HCT116 (cell line): ENCODE data around the gene RAD18. TPM values are rescaled to one million over a fixed set of nuclear protein-coding genes. Genes with fewer than 3 reads are reported as not detected.

Experiments
- ATAC-seq: fragments of 200-7000 bp; cut with Tn5 transposase; 2 replicates; pipeline ENCODE4 v1.9.1; 2020; ENCODE audit warnings: mild to moderate bottlenecking, moderate library complexity
- BruUV-seq: library from RNA; stranded (reverse); fragments of 400-500 nt; replicated peaks from 2 replicates; lab custom pipeline; 2021; lab: Mats Ljungman, UMichigan
- CTCF ChIA-PET: fragments of 300-600 bp; sonication (Branson Sonifier 250); formaldehyde crosslinking; loops from one replicate; lab custom pipeline; 2021; ENCODE audit warnings: antibody characterized with exemption; lab: Charles Lee
- POLR2A ChIA-PET: fragments of 300-600, 350-600 bp; sonication (Branson Sonifier 250); formaldehyde crosslinking; loops from one replicate; lab custom pipeline; 2021; ENCODE audit warnings: antibody characterized with exemption; lab: Charles Lee
- RAD21 ChIA-PET, 2 experiments: fragments of 300-600 bp; sonication (Branson Sonifier 250); formaldehyde crosslinking; loops; one replicate each; lab custom pipeline; 2023; ENCODE audit warnings: low total read pairs in 2 of 2; ENCODE audit not compliant: uncharacterized antibody in 2 of 2, unreplicated experiment in 2 of 2, low non-redundant PET in 1 of 2; lab: Charles Lee
- DNase-seq: peaks from one replicate; pipeline ENCODE4 v3.0.0-alpha.2; 2010; ENCODE audit warnings: low read depth, low spot score
- H2AFZ ChIP-seq: fragments of 200-600 bp; shearing (Covaris generic), sonication (generic); 2 replicates; pipeline ENCODE4 v1.6.1; 2017; ENCODE audit warnings: low read depth, mixed run types, mixed read lengths, antibody characterized with exemption, low read length; ENCODE audit not compliant: poor library complexity, severe bottlenecking
- H3K27ac ChIP-seq: 2 replicates; pipeline ENCODE4 v1.5.1; 2012; ENCODE audit warnings: low read depth, low read length
- H3K27me3 ChIP-seq: fragments of 200-600 bp; sonication (generic); 2 replicates; pipeline ENCODE4 v1.6.1; 2016; ENCODE audit warnings: mixed run types, low read length, mixed read lengths; ENCODE audit not compliant: insufficient read depth
- H3K36me3 ChIP-seq, 2 experiments: fragments of 200-500 bp in 1 of 2; fragments of 200-600 bp in 1 of 2; sonication (Bioruptor generic) in 1 of 2; sonication (generic) in 1 of 2; 2 replicates each; pipeline versions ENCODE4 v1.5.1 to v1.6.1; 2014 to 2016; ENCODE audit warnings: low read length in 2 of 2, inconsistent platforms in 1 of 2, mixed read lengths in 1 of 2, mixed run types in 1 of 2; ENCODE audit not compliant: insufficient read depth in 2 of 2, control insufficient read depth in 1 of 2
- H3K4me1 ChIP-seq, 2 experiments: fragments of 200-600 bp in 1 of 2; sonication (generic) in 1 of 2; 2 replicates each; pipeline versions ENCODE4 v1.5.1 to v1.6.1; 2012 to 2017; ENCODE audit warnings: low read length in 2 of 2, inconsistent platforms in 1 of 2, mild to moderate bottlenecking in 1 of 2, mixed read lengths in 1 of 2, mixed run types in 1 of 2, moderate library complexity in 1 of 2; ENCODE audit not compliant: insufficient read depth in 2 of 2, control insufficient read depth in 1 of 2
- H3K4me2 ChIP-seq: fragments of 200-600 bp; sonication (generic); 2 replicates; pipeline ENCODE4 v1.6.1; 2017; ENCODE audit warnings: mixed run types, low read length, mixed read lengths
- H3K4me3 ChIP-seq, 2 experiments: fragments of 200-600 bp in 1 of 2; sonication (generic) in 1 of 2; replicated peaks in 1 of 2; 2 replicates each; pipeline ENCODE4 v1.5.1; 2011 to 2016; ENCODE audit warnings: low read length in 2 of 2, control low read depth in 1 of 2, low read depth in 1 of 2, mild to moderate bottlenecking in 1 of 2, mixed read lengths in 1 of 2, mixed run types in 1 of 2
- H3K79me2 ChIP-seq: fragments of 200-600 bp; sonication (generic); 2 replicates; pipeline ENCODE4 v1.6.1; 2017; ENCODE audit warnings: mild to moderate bottlenecking, mixed run types, low read length, moderate library complexity, mixed read lengths; ENCODE audit not compliant: insufficient read depth
- H3K9ac ChIP-seq: fragments of 200-600 bp; sonication (generic); 2 replicates; pipeline ENCODE4 v1.6.1; 2016; ENCODE audit warnings: low read length, mixed read lengths
- H3K9me2 ChIP-seq: fragments of 200-600 bp; sonication (generic), shearing (Covaris generic); 2 replicates; pipeline ENCODE4 v1.6.1; 2017; ENCODE audit warnings: mixed run types, mild to moderate bottlenecking, moderate library complexity; ENCODE audit not compliant: insufficient read depth
- H3K9me3 ChIP-seq, 2 experiments: fragments of 200-500 bp in 1 of 2; fragments of 200-600 bp in 1 of 2; sonication (Bioruptor generic) in 1 of 2; sonication (generic) in 1 of 2; 2 replicates each; pipeline ENCODE4 v1.6.1; 2014 to 2017; ENCODE audit warnings: low read length in 2 of 2, mixed read lengths in 2 of 2, inconsistent platforms in 1 of 2, low read depth in 1 of 2, mild to moderate bottlenecking in 1 of 2, mixed run types in 1 of 2, moderate library complexity in 1 of 2; ENCODE audit not compliant: control insufficient read depth in 1 of 2, insufficient read depth in 1 of 2
- H4K20me1 ChIP-seq: fragments of 200-600 bp; sonication (generic), shearing (Covaris generic); 2 replicates; pipeline ENCODE4 v1.6.1; 2017; ENCODE audit warnings: mixed run types, mild to moderate bottlenecking, moderate library complexity; ENCODE audit not compliant: insufficient read depth
- CBX3 ChIP-seq: IDR thresholded peaks from 2 replicates; pipeline ENCODE4 v1.6.1; 2012; ENCODE audit warnings: low read depth
- CEBPB ChIP-seq: IDR thresholded peaks from 2 replicates; pipeline ENCODE4 v1.6.1; 2012; ENCODE audit warnings: low read depth
- CTCF ChIP-seq, 3 experiments: fragments of 200-600 bp in 1 of 3; sonication (generic) in 1 of 3; IDR thresholded peaks in 2 of 3; conservative IDR thresholded peaks in 1 of 3; 2 replicates each; pipeline ENCODE4 v1.5.1; 2012 to 2017; ENCODE audit warnings: low read depth in 2 of 3, low read length in 2 of 3, antibody characterized with exemption in 1 of 3, borderline replicate concordance in 1 of 3, control low read depth in 1 of 3, mild to moderate bottlenecking in 1 of 3, mixed read lengths in 1 of 3, mixed run types in 1 of 3, moderate library complexity in 1 of 3; ENCODE audit not compliant: insufficient read depth in 1 of 3
- EZH2phosphoT487 ChIP-seq: fragments of 200-600 bp; IDR thresholded peaks from 2 replicates; pipeline ENCODE4 v1.6.1; 2018; ENCODE audit warnings: antibody characterized with exemption, borderline replicate concordance
- FOSL1 ChIP-seq: IDR thresholded peaks from 2 replicates; pipeline ENCODE4 v1.6.1; 2012; ENCODE audit warnings: low read depth
- POLR2A ChIP-seq: IDR thresholded peaks from 2 replicates; pipeline ENCODE4 v1.7.0; 2011; ENCODE audit warnings: borderline replicate concordance; ENCODE audit not compliant: insufficient read depth, insufficient read length; ENCODE audit errors: extremely low read depth
- POLR2AphosphoS5 ChIP-seq: IDR thresholded peaks from 2 replicates; pipeline ENCODE4 v1.6.1; 2011; ENCODE audit warnings: mild to moderate bottlenecking, low read depth, low read length, moderate library complexity
- RAD21 ChIP-seq: IDR thresholded peaks from 2 replicates; pipeline ENCODE4 v1.6.1; 2012; ENCODE audit warnings: low read depth, mild to moderate bottlenecking
- REST ChIP-seq: IDR thresholded peaks from 2 replicates; pipeline ENCODE4 v1.6.1; 2012; ENCODE audit warnings: low read depth
- SIN3A ChIP-seq: IDR thresholded peaks from 2 replicates; pipeline ENCODE4 v1.6.1; 2012; ENCODE audit warnings: low read depth
- SP1 ChIP-seq: IDR thresholded peaks from 2 replicates; pipeline ENCODE4 v1.6.1; 2012; ENCODE audit warnings: low read depth
- SRF ChIP-seq: IDR thresholded peaks from 2 replicates; pipeline ENCODE4 v1.6.1; 2012; ENCODE audit warnings: low read depth
- TCF7L2 ChIP-seq: IDR thresholded peaks from 2 replicates; pipeline ENCODE4 v1.7.0; 2011; ENCODE audit warnings: borderline replicate concordance, inconsistent platforms; ENCODE audit not compliant: insufficient read depth, insufficient read length; ENCODE audit errors: extremely low read depth
- YY1 ChIP-seq: IDR thresholded peaks from 2 replicates; pipeline ENCODE4 v1.6.1; 2011; ENCODE audit warnings: low read length, low read depth, moderate library complexity, mild to moderate bottlenecking; ENCODE audit not compliant: insufficient replicate concordance; ENCODE audit errors: extremely low read depth
- ZBTB33 ChIP-seq: IDR thresholded peaks from 2 replicates; pipeline ENCODE4 v1.6.1; 2011; ENCODE audit warnings: mild to moderate bottlenecking, low read length, moderate library complexity; ENCODE audit not compliant: insufficient replicate concordance; ENCODE audit errors: extremely low read depth
- ZFX ChIP-seq: fragments of 450-650 bp; IDR thresholded peaks from 2 replicates; pipeline ENCODE4 v1.6.1; 2017
- ZNF274 ChIP-seq: fragments of 200-500 bp; sonication (Bioruptor generic); IDR thresholded peaks from 2 replicates; pipeline ENCODE4 v1.6.1; 2014; ENCODE audit warnings: mild to moderate bottlenecking, low read depth, low read length, inconsistent platforms
- intact Hi-C: fragments of 100-400 bp; cut with micrococcal nuclease; formaldehyde crosslinking; loops from 2 replicates; pipeline ENCODE4 v1.10.0; 2022
- total RNA-seq: library from RNA; stranded (reverse); gene quantifications from one replicate; pipeline ENCODE4 v1.2.1, GENCODE V29; 2021; ENCODE audit not compliant: unreplicated experiment

RAD18 gene
- total RNA-seq, 1 experiment from 2014 or later, result 28.7 TPM

GRCh38 chr3:8909160-8909559, 54.1 kb downstream of the RAD18 start:
- Histone ChIP-seq H3K9ac (no peak overlapping the region), H3K79me2 (no peaks in the 10 kb centered on the region), H3K36me3 (no peaks in the 10 kb centered on the region), H3K27me3 (no peaks in the 10 kb centered on the region), H3K9me2 (no peaks in the 10 kb centered on the region), H2AFZ (no peak overlapping the region), H3K4me1 (no peaks in the 10 kb centered on the region), H3K4me3 (no peak overlapping the region), H3K27ac (no peak overlapping the region), H3K4me2 (no peak overlapping the region), H4K20me1 (no peaks in the 10 kb centered on the region), H3K9me3 (no peaks in the 10 kb centered on the region)
- intact Hi-C loops, result no loop called here
- RAD21 ChIA-PET, result no interaction called here
- TF ChIP-seq POLR2A (no peak), POLR2AphosphoS5 (no peak), CTCF (IDR thresholded peaks at IDR 0.05 in 2 of 3, conservative IDR thresholded peaks at IDR 0.05 in 1 of 3; ENCODE audit: borderline replicate concordance in 1 of 3, insufficient read depth in 1 of 3, low read depth in 2 of 3, low read length in 2 of 3) (no peak), CBX3 (no peak), CEBPB (no peak), SRF (no peak), EZH2phosphoT487 (no peak), TCF7L2 (no peak), FOSL1 (no peak), RAD21 (no peak), ZFX (no peak), REST (no peak), SIN3A (no peak), SP1 (no peak), ZNF274 (no peak), ZBTB33 (no peak), YY1 (no peak)
- no TSS peak for BruUV-seq
- ATAC-seq (no peak), DNase-seq (no peak)
- POLR2A ChIA-PET, result no interaction called here
- CTCF ChIA-PET, result no interaction called here
